IMR-90 (cell line): ENCODE data around the gene CPOX.

Source experiments
- ELK1 ChIP-seq: fragments of 150-350 bp; IDR thresholded peaks from 2 replicates; pipeline ENCODE4 v1.6.1; 2016; ENCODE audit warnings: low read depth, mild to moderate bottlenecking, low read length, moderate library complexity, borderline replicate concordance
- FOS ChIP-seq: fragments of 150-350 bp; IDR thresholded peaks from 2 replicates; pipeline ENCODE4 v1.6.1; 2016; ENCODE audit warnings: low read depth, low read length
- MAFK ChIP-seq: IDR thresholded peaks from 2 replicates; pipeline ENCODE4 v1.6.1; 2012; ENCODE audit warnings: low read depth, low read length, improper control_type of control experiment
- POLR2A ChIP-seq: IDR thresholded peaks from 2 replicates; pipeline ENCODE4 v1.6.1; 2012; ENCODE audit warnings: mild to moderate bottlenecking, low read depth, low read length
- RCOR1 ChIP-seq: IDR thresholded peaks from 2 replicates; pipeline ENCODE4 v1.6.1; 2012; ENCODE audit warnings: mild to moderate bottlenecking, low read length, improper control_type of control experiment; ENCODE audit not compliant: insufficient replicate concordance
- SMC3 ChIP-seq: fragments of 150-350 bp; IDR thresholded peaks from 2 replicates; pipeline ENCODE4 v1.6.1; 2016; ENCODE audit warnings: low read depth, mild to moderate bottlenecking, antibody characterized with exemption, low read length, moderate library complexity
- TF ChIP-seq, protein P1 (sequence below): conservative IDR thresholded peaks from 2 replicates; pipeline ENCODE4 v1.5.1; 2012; ENCODE audit warnings: mild to moderate bottlenecking, low read depth, low read length, improper control_type of control experiment
- TF ChIP-seq, protein P2 (sequence below): fragments of 150-350 bp; IDR thresholded peaks from 2 replicates; pipeline ENCODE4 v1.6.1; 2017; ENCODE audit warnings: mild to moderate bottlenecking, antibody characterized with exemption, low read length, low read depth

DNA sequence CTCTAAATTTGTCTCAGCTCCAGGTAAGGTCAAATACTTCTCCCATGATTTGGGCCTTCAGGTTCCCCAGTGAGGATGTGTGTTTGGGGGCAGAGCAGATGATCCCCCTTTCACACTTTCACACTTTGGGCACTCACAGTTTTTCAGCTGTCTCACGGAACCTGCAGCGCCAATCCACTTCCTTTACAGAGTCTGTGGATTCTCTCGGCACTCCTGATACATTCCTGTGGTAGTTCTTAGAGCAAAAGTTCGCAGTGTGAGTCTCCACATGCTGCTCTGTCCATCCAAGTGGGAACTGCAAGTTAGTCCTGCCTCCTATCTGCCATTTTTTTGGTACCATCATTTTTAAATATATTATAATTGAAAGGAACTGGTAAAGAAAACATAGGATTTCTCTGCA, 20.2 kb upstream of the CPOX start:
- no peak for TF ChIP-seq FOS
- TF ChIP-seq POLR2A: no peak
- TF ChIP-seq, protein P1, sequence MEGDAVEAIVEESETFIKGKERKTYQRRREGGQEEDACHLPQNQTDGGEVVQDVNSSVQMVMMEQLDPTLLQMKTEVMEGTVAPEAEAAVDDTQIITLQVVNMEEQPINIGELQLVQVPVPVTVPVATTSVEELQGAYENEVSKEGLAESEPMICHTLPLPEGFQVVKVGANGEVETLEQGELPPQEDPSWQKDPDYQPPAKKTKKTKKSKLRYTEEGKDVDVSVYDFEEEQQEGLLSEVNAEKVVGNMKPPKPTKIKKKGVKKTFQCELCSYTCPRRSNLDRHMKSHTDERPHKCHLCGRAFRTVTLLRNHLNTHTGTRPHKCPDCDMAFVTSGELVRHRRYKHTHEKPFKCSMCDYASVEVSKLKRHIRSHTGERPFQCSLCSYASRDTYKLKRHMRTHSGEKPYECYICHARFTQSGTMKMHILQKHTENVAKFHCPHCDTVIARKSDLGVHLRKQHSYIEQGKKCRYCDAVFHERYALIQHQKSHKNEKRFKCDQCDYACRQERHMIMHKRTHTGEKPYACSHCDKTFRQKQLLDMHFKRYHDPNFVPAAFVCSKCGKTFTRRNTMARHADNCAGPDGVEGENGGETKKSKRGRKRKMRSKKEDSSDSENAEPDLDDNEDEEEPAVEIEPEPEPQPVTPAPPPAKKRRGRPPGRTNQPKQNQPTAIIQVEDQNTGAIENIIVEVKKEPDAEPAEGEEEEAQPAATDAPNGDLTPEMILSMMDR: no peak
- no peak for TF ChIP-seq MAFK
- TF ChIP-seq, protein P2, sequence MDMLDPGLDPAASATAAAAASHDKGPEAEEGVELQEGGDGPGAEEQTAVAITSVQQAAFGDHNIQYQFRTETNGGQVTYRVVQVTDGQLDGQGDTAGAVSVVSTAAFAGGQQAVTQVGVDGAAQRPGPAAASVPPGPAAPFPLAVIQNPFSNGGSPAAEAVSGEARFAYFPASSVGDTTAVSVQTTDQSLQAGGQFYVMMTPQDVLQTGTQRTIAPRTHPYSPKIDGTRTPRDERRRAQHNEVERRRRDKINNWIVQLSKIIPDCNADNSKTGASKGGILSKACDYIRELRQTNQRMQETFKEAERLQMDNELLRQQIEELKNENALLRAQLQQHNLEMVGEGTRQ: no peak
- TF ChIP-seq RCOR1: no peak
- no peak for TF ChIP-seq ELK1
- no peak for TF ChIP-seq SMC3
